ENCODE measurements around the gene CISD3.
"Not testable (repeated sequence)": the region's sequence is repeated elsewhere in the genome, so short reads cannot be mapped to it uniquely, and the experiment has no call there.

The CISD3 gene

DNA sequence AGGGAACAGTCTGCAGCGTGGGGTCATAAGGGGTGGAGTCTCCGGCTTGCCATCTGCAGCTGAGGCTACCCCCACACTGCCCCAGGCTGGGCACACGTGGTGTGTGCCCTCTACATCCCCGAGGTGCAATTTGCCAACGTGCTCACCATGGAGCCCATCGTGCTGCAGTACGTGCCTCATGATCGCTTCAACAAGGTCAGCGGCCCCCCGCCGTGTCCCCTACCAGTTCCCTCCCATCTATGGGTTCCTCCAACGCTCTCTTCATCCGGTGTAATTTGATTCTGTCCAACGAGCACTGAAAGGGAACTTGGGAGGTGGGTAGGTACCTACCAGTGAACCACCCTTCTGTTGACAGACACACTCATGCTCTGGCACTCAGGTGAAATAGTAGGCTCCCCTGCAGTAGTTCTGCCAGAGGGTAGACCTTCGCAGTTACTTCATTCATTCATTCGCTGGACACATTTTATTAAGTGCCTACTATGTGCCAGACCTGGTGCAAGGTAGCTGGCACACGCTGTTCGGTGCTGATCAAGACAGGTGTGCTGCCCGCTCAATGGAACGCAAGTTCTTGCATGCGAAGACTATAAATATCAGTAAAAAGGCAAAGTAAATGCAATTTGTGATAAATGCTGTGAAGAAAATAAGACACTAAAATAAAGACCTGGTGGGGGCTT is 22.3 kb upstream of the CISD3 start:
- DNase-seq: no peak

DNA sequence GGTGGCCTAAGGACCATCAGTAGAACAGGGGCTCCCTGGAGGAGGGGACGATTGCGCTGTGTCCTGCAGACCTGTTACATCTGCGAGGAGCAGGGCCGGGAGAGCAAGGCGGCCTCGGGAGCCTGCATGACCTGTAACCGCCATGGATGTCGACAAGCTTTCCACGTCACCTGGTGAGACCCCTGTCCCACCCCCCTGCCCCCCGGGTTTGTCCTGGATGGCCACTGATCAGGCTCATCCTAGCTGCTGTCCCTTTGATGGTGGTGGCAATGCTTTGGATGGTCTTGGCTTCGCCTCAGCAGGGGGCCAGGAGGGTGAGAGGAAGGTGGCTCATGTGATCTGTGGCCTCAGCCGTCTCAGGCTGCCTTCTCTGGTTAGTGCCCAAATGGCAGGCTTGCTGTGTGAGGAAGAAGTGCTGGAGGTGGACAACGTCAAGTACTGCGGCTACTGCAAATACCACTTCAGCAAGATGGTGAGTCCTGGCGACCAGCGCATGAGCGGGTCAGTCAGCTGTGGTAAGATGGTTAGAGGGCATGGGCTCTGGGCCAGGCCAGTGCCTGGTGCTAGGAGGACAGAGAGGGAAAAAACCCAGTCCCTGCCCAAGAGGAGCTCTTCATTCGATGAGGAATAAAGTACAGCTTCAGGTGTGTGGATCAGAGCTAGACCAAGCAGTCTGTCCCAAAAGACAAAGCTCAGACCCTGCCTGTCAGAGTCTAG is 20.9 kb upstream of the CISD3 start:
- no peak for DNase-seq

DNA sequence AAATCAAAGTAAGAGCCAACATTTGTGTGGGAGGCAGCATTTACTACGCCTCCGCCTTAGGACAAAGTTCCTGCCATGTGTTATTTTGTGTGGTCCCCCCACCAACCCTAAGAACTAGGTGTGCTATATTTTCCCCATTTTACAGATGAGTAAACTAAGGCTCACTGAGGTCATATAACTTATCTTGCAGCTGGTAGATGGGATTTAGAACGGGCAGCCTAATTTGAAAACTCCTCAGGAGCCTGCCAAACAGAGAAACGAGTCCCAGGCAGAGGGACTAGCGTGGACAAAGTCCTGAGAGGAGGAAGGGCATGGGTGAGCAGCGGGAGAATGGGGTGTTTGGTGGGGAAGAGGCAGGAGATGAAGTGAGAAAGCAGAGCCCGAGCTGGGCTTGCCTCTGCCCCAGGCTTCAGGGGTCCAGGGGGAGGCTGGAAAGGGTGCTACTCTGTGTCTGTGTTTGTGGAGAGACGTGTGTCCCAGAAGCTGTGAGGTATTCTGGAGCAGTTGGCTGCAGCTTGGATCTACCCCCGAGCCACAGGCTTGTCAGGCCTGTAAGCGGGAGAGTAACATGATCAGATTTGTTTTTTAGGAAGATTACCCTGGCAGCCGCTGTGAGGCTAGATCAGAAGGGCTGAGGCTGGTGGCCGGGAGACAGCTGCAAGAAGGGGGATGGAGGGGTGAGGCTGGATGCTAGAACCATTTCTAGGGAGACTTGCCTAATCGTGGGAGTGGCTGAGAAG is 20.1 kb upstream of the CISD3 start:
- DNase-seq: no peak

DNA sequence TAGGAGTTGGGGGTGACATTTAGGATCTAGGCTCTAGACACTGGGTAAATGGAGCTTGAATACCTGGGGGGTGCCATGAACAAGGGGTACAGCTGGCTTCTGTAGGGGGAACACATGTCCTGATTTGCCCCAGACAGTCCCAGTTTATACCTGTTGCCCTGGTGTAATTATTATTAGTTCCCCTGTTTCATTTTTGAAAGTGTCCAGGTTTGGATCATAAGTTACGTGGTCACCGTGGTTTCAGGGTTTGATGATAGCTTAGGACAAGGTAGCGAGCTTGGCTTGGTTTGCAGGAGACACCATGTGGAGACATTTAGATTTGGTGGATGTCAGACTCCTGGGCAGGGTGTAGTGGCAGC is 19.6 kb upstream of the CISD3 start:
- DNase-seq: no peak

DNA sequence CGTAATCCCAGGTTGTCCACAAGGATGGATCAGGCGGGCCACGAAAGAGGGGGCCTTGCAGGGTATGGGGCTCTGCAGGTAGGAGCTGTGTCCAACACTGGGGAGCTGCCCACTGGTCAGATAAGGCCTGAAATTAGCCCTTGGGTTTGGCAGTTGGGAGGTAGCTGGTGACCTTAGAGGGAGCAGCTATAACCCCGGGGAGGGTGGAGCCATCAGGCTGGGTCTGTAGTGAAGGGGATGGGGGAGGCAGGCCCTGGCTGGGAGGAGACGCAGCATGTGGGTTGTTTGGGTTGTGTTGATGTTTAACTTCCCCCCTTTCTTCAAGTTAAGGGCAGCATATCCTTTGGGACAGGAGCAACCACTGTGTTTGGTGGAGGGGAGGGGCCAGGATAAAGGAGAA is 19.2 kb upstream of the CISD3 start:
- DNase-seq: no peak

DNA sequence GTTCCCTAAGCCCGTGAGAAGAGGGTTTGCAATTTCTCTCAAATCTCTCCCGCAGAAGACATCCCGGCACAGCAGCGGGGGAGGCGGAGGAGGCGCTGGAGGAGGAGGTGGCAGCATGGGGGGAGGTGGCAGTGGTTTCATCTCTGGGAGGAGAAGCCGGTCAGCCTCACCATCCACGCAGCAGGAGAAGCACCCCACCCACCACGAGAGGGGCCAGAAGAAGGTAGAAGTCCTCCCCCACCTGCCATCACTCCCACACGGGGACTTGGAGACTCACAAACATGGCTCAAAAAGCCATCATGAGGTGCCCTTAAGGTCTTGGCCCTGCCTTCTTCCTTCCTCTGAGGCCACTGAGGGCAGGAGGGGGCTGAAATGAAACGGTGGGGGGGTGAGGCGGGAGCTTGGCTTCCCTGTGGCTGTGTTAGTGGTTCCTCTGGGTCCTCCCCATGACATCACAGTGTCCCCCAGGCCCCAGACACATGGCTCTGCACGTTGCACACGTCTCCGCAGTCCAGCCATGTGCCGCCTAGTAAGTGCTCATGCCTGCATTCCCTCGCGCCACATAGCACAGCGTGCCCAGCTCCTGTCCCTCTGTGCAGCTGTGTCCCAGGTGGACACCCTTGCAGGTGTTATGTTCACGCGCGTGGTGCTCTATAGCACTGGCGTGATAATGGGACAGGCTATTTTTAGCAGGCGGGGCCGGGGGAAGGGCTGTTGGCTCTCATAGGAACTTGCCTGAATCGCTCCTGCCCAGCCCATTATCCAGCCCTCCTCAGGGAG is 18.2 kb upstream of the CISD3 start:
- no peak for DNase-seq

DNA sequence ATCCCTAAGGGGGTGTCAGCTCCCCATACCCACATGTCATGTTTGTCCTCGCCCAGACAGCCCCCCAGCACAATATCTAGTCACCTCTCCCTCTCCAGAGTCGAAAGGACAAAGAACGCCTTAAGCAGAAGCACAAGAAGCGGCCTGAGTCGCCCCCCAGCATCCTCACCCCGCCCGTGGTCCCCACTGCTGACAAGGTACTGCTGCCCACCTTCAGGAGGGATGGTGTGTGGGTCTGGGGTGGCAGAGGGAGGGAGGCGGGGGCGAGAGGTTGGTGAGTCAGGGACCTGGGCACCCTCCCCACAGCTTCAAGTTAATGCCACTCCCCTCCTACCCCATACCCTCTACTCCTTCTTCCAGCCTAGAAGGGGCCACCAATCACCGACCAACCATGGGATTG is 17.5 kb upstream of the CISD3 start:
- DNase-seq: no peak

DNA sequence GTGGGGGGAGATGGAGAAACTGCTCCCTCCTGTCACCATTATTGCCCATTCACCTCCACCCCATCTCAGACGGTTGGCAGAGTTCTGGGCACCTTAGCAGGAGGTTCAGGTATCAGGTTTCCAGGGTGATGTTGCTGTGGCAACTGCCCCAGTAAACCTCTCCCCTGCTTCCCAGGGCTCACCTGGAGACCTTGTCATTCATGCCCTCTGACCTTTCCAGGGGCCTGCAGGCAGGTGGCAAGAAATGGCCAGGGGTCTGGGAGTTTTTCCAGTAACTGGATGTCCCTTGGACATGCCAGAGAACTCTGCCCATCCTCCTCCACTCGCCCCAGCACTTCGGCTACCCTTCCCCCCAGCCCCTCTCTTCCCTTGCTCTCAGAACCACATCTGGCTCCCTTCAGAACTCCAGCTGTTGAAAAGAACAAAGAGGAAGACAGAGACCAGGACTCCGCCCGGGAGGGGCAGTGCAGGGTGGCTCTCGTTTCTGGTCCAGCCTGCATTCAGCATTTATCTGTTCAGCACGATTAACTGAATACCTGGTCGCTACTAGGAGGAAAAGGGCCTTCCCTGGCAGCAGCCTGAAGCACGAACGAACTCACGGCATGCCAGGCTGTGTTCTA is 16.6 kb upstream of the CISD3 start:
- no peak for DNase-seq

DNA sequence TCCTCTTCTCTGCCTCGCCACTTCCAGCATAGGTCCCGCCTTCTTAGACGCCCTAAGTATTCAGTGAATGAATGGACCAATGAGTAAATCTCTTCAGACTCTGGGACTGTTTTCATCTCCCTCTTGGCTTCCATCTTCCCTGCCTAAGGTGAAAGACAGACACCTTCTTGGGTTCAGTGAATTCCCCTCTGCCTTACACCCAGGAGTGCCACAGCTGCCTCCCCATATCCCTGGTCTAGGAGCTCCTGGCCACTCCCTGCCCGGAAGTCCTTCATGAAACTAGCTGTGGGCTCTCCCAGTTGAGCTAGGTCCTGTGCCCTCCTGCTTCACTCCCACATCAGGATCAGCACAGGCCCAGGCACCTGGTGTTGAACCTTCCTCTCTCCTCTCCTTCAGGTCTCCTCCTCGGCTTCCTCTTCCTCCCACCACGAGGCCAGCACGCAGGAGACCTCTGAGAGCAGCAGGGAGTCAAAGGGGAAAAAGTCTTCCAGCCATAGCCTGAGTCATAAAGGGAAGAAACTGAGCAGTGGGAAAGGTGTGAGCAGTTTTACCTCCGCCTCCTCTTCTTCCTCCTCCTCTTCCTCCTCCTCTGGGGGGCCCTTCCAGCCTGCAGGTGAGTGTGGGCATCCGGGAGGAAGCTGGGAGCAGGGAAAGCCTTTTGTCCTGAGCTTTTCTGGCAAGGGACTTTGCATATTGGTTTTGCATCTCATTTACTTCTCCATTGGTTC is 14.8 kb upstream of the CISD3 start:
- no peak for DNase-seq

DNA sequence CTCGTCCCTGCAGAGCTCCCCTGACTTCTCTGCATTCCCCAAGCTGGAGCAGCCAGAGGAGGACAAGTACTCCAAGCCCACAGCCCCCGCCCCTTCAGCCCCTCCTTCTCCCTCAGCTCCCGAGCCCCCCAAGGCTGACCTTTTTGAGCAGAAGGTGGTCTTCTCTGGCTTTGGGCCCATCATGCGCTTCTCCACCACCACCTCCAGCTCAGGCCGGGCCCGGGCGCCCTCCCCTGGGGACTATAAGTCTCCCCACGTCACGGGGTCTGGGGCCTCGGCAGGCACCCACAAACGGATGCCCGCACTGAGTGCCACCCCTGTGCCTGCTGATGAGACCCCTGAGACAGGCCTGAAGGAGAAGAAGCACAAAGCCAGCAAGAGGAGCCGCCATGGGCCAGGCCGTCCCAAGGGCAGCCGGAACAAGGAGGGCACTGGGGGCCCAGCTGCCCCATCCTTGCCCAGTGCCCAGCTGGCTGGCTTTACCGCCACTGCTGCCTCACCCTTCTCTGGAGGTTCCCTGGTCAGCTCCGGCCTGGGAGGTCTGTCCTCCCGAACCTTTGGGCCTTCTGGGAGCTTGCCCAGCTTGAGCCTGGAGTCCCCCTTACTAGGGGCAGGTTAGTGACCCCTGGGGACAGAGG is 13.7 kb upstream of the CISD3 start:
- no peak for DNase-seq

DNA sequence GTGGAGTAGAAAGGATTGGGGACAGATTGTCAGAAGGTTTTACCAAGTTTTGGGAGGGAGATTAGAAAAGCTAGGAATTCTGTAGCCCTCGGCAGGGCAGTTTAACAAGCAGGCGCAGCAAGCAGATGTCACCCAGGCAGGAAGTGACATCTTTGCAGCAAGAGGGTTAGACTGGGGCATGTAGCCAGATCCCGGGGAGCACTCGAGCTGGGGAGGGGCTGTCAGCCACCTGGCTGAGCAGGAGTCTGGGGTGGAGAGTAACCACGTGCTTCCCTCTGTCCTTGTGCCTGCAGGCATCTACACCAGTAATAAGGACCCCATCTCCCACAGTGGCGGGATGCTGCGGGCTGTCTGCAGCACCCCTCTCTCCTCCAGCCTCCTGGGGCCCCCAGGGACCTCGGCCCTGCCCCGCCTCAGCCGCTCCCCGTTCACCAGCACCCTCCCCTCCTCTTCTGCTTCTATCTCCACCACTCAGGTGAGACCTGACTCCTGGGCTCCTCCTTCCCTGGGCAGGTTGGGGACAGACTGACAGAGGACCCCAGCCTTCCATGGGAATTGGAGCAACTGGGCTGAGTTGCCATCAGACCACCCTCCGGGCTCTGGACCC is 12.9 kb upstream of the CISD3 start:
- DNase-seq: no peak

DNA sequence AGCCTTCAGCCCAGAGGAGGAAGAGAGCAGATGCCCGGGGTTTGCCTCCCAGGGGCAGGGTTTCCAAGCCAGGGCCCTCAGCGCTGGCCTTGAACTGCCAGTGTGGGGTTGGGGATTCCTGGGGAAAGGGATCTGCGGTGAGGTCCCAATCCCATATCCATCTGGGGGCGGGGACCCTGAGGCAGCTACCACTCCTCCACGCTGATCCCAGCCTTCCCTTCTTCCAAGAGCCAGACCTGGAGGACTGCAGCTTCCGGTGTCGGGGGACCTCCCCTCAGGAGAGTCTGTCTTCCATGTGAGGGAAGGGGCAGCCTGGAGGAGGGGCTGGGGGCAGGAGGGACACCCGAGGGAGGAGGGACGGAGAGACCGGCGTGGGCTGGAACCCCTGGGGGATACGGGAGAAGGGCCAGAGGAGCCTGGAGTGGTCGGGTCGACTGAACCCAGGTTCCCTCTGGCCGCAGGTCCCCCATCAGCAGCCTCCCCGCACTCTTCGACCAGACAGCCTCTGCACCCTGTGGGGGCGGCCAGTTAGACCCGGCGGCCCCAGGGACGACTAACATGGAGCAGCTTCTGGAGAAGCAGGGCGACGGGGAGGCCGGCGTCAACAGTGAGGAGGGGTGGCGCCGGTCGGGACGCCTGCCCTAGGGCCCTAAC is 10.7 kb upstream of the CISD3 start:
- no peak for DNase-seq

DNA sequence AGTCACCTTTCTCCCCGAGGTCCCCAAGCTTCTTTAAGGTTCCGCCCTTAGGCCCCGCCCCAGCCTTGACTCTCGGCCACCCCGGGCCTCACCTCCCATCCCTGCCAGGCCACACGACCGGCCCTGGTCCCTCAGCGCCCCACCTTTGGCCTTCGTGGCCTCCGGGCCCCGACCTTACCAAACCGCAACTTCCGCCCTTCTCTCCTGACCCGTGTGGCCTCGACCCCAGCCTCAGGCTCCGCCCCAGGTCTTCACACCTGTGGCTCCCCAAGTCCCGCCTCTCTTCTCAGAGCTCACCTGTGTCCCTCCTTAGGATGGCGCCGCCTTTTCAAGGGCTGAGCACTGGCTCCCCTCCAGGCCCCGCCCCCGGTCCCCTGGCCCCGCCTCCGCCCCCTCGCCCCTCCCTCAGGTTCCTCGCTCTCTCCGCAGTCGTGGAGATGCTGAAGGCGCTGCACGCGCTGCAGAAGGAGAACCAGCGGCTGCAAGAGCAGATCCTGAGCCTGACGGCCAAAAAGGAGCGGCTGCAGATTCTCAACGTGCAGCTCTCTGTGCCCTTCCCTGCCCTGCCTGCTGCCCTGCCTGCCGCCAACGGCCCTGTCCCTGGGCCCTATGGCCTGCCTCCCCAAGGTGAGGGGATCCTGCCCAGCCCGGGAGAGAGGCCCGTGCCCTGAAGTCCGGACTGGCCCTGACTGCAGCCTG is 10.0 kb upstream of the CISD3 start:
- DNase-seq: peak in 2 of 6 experiments; percentile 6 to 25

DNA sequence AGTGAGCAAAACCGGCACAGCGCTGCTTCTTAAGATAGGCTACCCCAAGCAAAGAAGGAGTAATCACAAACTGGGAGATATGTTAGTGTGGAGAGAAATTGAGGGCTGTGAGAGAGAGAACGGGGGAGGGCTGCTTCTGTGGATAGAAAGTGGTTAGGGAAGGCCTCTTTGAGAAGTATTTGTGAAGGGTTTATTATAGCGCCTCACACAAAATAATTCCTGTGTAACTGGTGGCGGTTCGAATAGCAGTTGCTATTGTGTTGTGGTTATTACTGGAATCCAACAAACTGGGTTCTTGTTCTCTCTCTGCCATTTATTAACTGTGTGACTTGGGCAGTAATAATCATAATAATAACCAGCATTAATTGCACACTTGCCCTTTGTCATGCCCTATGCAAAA is 9.2 kb upstream of the CISD3 start:
- DNase-seq: no peak

DNA sequence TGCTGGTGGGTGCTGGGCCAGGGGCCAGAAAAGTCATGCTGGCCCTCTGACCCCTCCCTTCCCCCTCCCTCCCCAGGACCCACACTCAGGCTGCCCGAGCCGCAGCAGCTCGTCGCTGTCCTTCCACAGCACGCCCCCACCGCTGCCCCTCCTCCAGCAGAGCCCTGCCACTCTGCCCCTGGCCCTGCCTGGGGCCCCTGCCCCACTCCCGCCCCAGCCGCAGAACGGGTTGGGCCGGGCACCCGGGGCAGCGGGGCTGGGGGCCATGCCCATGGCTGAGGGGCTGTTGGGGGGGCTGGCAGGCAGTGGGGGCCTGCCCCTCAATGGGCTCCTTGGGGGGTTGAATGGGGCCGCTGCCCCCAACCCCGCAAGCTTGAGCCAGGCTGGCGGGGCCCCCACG is 8.3 kb upstream of the CISD3 start:
- DNase-seq: no peak

DNA sequence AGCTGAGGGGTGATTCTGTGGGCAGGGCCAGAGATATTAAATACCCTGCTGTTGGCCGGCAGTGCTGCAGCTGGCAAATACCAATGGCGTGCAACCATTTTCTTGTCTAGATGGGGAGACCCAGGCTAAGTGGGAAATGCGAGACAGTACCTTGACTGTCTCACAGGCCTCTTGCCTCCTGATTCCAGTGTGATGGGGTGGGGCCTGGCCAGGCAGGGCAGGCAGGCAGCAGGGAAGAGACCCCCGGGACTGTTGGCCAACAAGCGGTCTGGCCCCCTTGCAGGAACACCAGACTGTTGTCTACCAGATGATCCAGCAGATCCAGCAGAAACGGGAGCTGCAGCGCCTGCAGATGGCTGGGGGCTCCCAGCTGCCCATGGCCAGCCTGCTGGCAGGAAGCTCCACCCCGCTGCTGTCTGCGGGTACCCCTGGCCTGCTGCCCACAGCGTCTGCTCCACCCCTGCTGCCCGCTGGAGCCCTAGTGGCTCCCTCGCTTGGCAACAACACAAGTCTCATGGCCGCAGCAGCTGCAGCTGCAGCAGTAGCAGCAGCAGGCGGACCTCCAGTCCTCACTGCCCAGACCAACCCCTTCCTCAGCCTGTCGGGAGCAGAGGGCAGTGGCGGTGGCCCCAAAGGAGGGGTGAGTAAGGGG is 5.7 kb upstream of the CISD3 start:
- DNase-seq: no peak

DNA sequence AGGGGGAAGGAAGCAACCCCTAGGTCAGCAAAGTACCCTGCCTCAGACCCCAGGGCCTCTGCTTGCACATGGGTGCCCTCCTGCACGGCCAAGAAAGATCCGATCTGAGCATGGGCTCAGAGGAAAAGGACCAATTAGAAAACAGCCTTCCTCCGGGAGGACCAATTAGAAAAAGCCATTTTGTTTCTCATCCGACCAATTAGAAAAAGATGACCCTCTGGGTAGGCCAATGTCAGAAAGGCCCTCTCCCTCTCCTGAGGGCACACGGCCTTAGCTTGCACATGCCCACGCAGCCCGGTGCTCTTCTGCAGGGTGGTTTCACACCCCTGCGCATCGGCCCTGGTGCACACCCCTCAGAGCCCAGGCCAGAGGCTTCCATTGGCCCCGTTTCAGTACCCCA is 5.1 kb upstream of the CISD3 start:
- DNase-seq: no peak

DNA sequence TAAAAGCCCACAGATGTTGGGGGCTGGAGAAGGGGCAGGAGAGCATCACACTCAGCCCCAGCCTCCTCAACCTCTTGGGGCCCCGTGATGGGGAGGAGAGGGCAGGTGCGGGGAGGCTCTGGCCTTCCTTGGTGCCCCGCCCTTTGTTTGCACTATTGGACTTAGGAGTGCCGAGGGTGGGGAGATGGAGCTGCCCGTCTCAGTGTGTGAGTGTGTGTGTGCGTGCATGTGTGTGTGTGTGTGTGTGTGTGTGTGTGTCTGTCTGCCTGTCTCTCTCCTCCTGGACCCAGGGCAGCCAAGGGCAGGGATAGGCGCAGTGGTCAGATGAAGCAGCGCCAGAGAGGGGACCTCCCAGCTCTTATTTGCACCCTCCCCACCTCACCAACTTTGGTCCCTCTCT is 4.0 kb upstream of the CISD3 start:
- not testable (repeated sequence) for DNase-seq

DNA sequence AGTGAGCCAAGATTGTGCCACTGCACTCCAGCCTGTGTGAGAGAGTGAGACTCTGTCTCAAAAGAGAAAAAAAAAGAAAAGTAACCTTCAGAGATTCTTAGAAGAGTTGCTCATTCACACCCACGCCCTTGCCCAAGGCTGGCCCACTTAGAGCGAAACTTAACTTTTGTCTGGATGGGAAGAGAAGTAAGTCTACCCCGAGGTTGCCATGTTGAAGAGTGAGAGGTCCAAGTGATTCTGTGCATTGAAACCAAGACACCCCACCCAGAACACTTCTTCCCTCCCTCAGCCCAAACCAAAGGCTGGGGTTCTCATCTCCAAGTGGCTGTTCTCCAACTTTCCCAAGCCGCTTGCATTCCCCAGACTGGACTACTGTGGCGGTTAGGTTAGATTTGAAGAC is 2.4 kb upstream of the CISD3 start:
- peak in 3 of 6 experiments; percentile 27 to 64 (median 45) for DNase-seq
